H1 (cell line): Measurements from ENCODE around the gene DCTN2. TPM values are rescaled to one million over a fixed set of nuclear protein-coding genes. Genes with fewer than 3 reads are reported as not detected.

Source experiments
- CTCF ChIA-PET: fragments of 300-600 bp; sonication (Branson Sonifier 250); formaldehyde crosslinking; loops from one replicate; lab custom pipeline; 2021; ENCODE audit not compliant: partially characterized antibody; lab: Charles Lee
- POLR2A ChIA-PET: fragments of 300-600 bp; sonication (Branson Sonifier 250); formaldehyde crosslinking; loops from one replicate; lab custom pipeline; 2021; ENCODE audit warnings: inconsistent platforms; ENCODE audit not compliant: partially characterized antibody; lab: Charles Lee
- DNase-seq, 2 experiments: peaks; one replicate each; pipeline versions ENCODE4 v3.0.0 to v3.0.0-alpha.2; 2010 to 2022; ENCODE audit warnings: low spot score in 2 of 2, low read depth in 1 of 2, mixed read lengths in 1 of 2
- FAIRE-seq: peaks from 2 replicates; lab custom pipeline; 2011; peaks lifted over from hg19 to GRCh38; lab: Jason Lieb, UNC
- H2AFZ ChIP-seq: 2 replicates; pipeline ENCODE4 v1.8.1; 2012; ENCODE audit warnings: low read length, inconsistent platforms
- H2AK5ac ChIP-seq: 2 replicates; pipeline ENCODE4 v1.6.1; 2013; ENCODE audit warnings: low read depth, low read length
- H2BK120ac ChIP-seq: replicated peaks from 2 replicates; pipeline ENCODE3; 2013; ENCODE audit warnings: low read depth, low read length, inconsistent platforms
- H2BK12ac ChIP-seq: 2 replicates; pipeline ENCODE4 v1.6.1; 2013; ENCODE audit warnings: low read depth, low read length
- H2BK15ac ChIP-seq: 2 replicates; pipeline ENCODE4 v1.6.1; 2013; ENCODE audit warnings: low read length
- H2BK20ac ChIP-seq: 2 replicates; pipeline ENCODE4 v1.6.1; 2013; ENCODE audit warnings: low read length
- H2BK5ac ChIP-seq: 2 replicates; pipeline ENCODE4 v1.6.1; 2013; ENCODE audit warnings: low read depth, low read length
- H3K14ac ChIP-seq: 2 replicates; pipeline ENCODE4 v1.6.1; 2013; ENCODE audit warnings: inconsistent platforms; ENCODE audit not compliant: insufficient read length
- H3K18ac ChIP-seq: 2 replicates; pipeline ENCODE4 v1.6.1; 2013; ENCODE audit warnings: low read length; ENCODE audit errors: extremely low read depth
- H3K23ac ChIP-seq: 2 replicates; pipeline ENCODE4 v1.6.1; 2013; ENCODE audit warnings: inconsistent platforms; ENCODE audit not compliant: insufficient read length
- H3K23me2 ChIP-seq: 2 replicates; pipeline ENCODE4 v1.6.1; 2013; ENCODE audit warnings: low read depth, low read length
- H3K27ac ChIP-seq: 2 replicates; pipeline ENCODE4 v1.6.1; 2011; ENCODE audit warnings: low read depth, low read length, inconsistent platforms
- H3K27me3 ChIP-seq, 4 experiments: replicated peaks in 1 of 4; 1 replicate in 1 of 4; 2 replicates in 3 of 4; pipeline versions ENCODE4 v1.6.1 to v1.8.1; 2011 to 2013; ENCODE audit warnings: low read length in 3 of 4, mild to moderate bottlenecking in 3 of 4, inconsistent platforms in 2 of 4, mixed read lengths in 2 of 4, moderate library complexity in 1 of 4; ENCODE audit not compliant: control insufficient read depth in 3 of 4, insufficient read depth in 3 of 4; ENCODE audit errors: extremely low read depth in 1 of 4
- H3K36me3 ChIP-seq, 4 experiments: 2 replicates each; pipeline versions ENCODE4 v1.6.1 to v1.8.1; 2011 to 2013; ENCODE audit warnings: mild to moderate bottlenecking in 4 of 4, low read length in 3 of 4, moderate library complexity in 2 of 4, control low read depth in 1 of 4, inconsistent platforms in 1 of 4; ENCODE audit not compliant: insufficient read depth in 4 of 4, control insufficient read depth in 2 of 4
- H3K4ac ChIP-seq: replicated peaks from 2 replicates; pipeline ENCODE3; 2013; ENCODE audit warnings: low read length, low read depth, mixed read lengths, inconsistent platforms; ENCODE audit not compliant: insufficient read length
- H3K4me1 ChIP-seq, 4 experiments: replicated peaks in 1 of 4; 1 replicate in 1 of 4; 2 replicates in 3 of 4; pipeline versions ENCODE4 v1.6.1 to v1.8.1; 2011 to 2013; ENCODE audit warnings: low read length in 3 of 4, inconsistent platforms in 2 of 4, mixed read lengths in 1 of 4; ENCODE audit not compliant: insufficient read depth in 4 of 4, control insufficient read depth in 3 of 4
- H3K4me2 ChIP-seq, 2 experiments: 2 replicates each; pipeline versions ENCODE4 v1.6.1 to v1.8.1; 2011 to 2013; ENCODE audit warnings: low read depth in 2 of 2, low read length in 2 of 2, control low read depth in 1 of 2, inconsistent platforms in 1 of 2, mild to moderate bottlenecking in 1 of 2; ENCODE audit not compliant: insufficient read depth in 1 of 2
- H3K4me3 ChIP-seq, 4 experiments: fragments of 200-600, 300-600 bp in 1 of 4; sonication (generic), shearing (Covaris generic), sonication (Bioruptor Twin) in 1 of 4; 2 replicates each; pipeline versions ENCODE4 v1.5.1 to v1.8.1; 2011 to 2016; ENCODE audit warnings: low read length in 4 of 4, low read depth in 3 of 4, control low read depth in 2 of 4, inconsistent platforms in 2 of 4, mild to moderate bottlenecking in 2 of 4, mixed read lengths in 1 of 4, moderate library complexity in 1 of 4; ENCODE audit not compliant: insufficient read depth in 2 of 4; ENCODE audit errors: extremely low read depth in 1 of 4
- H3K56ac ChIP-seq: replicated peaks from 2 replicates; pipeline ENCODE3; 2013; ENCODE audit warnings: low read depth, mild to moderate bottlenecking, mixed read lengths, low read length, inconsistent platforms; ENCODE audit not compliant: insufficient read length
- H3K79me1 ChIP-seq: 2 replicates; pipeline ENCODE4 v1.6.1; 2013; ENCODE audit warnings: low read depth, low read length, control low read depth
- H3K79me2 ChIP-seq, 2 experiments: 2 replicates each; pipeline versions ENCODE4 v1.6.1 to v1.8.1; 2012 to 2013; ENCODE audit warnings: low read length in 2 of 2, mild to moderate bottlenecking in 2 of 2, inconsistent platforms in 1 of 2; ENCODE audit not compliant: insufficient read depth in 2 of 2, control insufficient read depth in 1 of 2
- H3K9ac ChIP-seq, 4 experiments: replicated peaks in 1 of 4; 1 replicate in 1 of 4; 2 replicates in 3 of 4; pipeline versions ENCODE4 v1.6.1 to v1.8.1; 2011 to 2013; ENCODE audit warnings: low read depth in 3 of 4, low read length in 3 of 4, control low read depth in 2 of 4, mild to moderate bottlenecking in 2 of 4, moderate library complexity in 2 of 4, inconsistent platforms in 1 of 4; ENCODE audit errors: extremely low read depth in 1 of 4
- H3K9me3 ChIP-seq, 2 experiments: 2 replicates each; pipeline versions ENCODE4 v1.6.1 to v1.8.1; 2012 to 2013; ENCODE audit warnings: mild to moderate bottlenecking in 2 of 2, moderate library complexity in 2 of 2, control low read depth in 1 of 2, inconsistent platforms in 1 of 2, low read depth in 1 of 2, low read length in 1 of 2, mixed read lengths in 1 of 2; ENCODE audit not compliant: insufficient read depth in 2 of 2
- H4K20me1 ChIP-seq, 2 experiments: replicated peaks in 1 of 2; 2 replicates each; pipeline versions ENCODE3 to v1.8.1; 2011 to 2013; ENCODE audit warnings: inconsistent platforms in 2 of 2, low read length in 2 of 2, mild to moderate bottlenecking in 1 of 2; ENCODE audit not compliant: insufficient read depth in 2 of 2, control insufficient read depth in 1 of 2
- H4K5ac ChIP-seq: 2 replicates; pipeline ENCODE4 v1.6.1; 2013; ENCODE audit warnings: low read length, low read depth, mixed read lengths, inconsistent platforms; ENCODE audit not compliant: insufficient read length
- H4K8ac ChIP-seq: 2 replicates; pipeline ENCODE4 v1.8.0; 2013; ENCODE audit warnings: mild to moderate bottlenecking, moderate library complexity, low read length, inconsistent platforms; ENCODE audit not compliant: insufficient read depth; ENCODE audit errors: extremely low read depth
- H4K91ac ChIP-seq: replicated peaks from 2 replicates; pipeline ENCODE3; 2013; ENCODE audit warnings: low read length, mixed read lengths, inconsistent platforms; ENCODE audit not compliant: insufficient read length
- BRCA1 ChIP-seq: IDR thresholded peaks from 2 replicates; pipeline ENCODE4 v1.6.1; 2012; ENCODE audit warnings: low read depth, low read length, improper control_type of control experiment
- CTBP2 ChIP-seq: IDR thresholded peaks from 2 replicates; pipeline ENCODE4 v1.7.0; 2011; ENCODE audit warnings: borderline replicate concordance, mild to moderate bottlenecking, moderate library complexity, mixed read lengths, low read length; ENCODE audit not compliant: insufficient read depth, insufficient read length
- EP300 ChIP-seq, 2 experiments: IDR thresholded peaks; 1 replicate in 1 of 2; 2 replicates in 1 of 2; pipeline ENCODE4 v1.6.1; 2011 to 2012; ENCODE audit warnings: low read depth in 2 of 2, low read length in 2 of 2, mild to moderate bottlenecking in 2 of 2, borderline replicate concordance in 1 of 2, inconsistent platforms in 1 of 2, moderate library complexity in 1 of 2
- FOSL1 ChIP-seq: IDR thresholded peaks from 2 replicates; pipeline ENCODE4 v1.6.1; 2011; ENCODE audit warnings: mild to moderate bottlenecking, low read depth, low read length, moderate library complexity; ENCODE audit not compliant: insufficient read depth
- JUND ChIP-seq: IDR thresholded peaks from 2 replicates; pipeline ENCODE4 v1.6.1; 2011; ENCODE audit warnings: mild to moderate bottlenecking, improper control_type of control experiment, low read length
- MAFK ChIP-seq: IDR thresholded peaks from 2 replicates; pipeline ENCODE4 v1.6.1; 2012; ENCODE audit warnings: low read depth, mild to moderate bottlenecking, improper control_type of control experiment, low read length
- NANOG ChIP-seq: IDR thresholded peaks from 2 replicates; pipeline ENCODE4 v1.6.1; 2011; ENCODE audit warnings: low read length, low read depth, mild to moderate bottlenecking, inconsistent platforms; ENCODE audit not compliant: insufficient read depth, poor library complexity, severe bottlenecking
- PHF8 ChIP-seq: fragments of 200-600 bp; sonication (generic); conservative IDR thresholded peaks from 2 replicates; pipeline ENCODE4 v1.7.1; 2012; ENCODE audit warnings: low read depth, mild to moderate bottlenecking, inconsistent platforms, low read length, moderate library complexity
- RAD21 ChIP-seq, 2 experiments: IDR thresholded peaks in 1 of 2; conservative IDR thresholded peaks in 1 of 2; 2 replicates each; pipeline ENCODE4 v1.6.1; 2011; ENCODE audit warnings: low read depth in 2 of 2, low read length in 2 of 2, improper control_type of control experiment in 1 of 2, inconsistent platforms in 1 of 2, mild to moderate bottlenecking in 1 of 2, moderate library complexity in 1 of 2
- SIX5 ChIP-seq: IDR thresholded peaks from 2 replicates; pipeline ENCODE4 v1.6.1; 2011; ENCODE audit warnings: mild to moderate bottlenecking, low read depth, low read length
- WGBS, 2 experiments: shearing (Covaris generic) in 1 of 2; methylation state at CpG; one replicate each; pipeline versions ENCODE4 v1.1.6 to v1.1.7; 2013 to 2015; ENCODE audit warnings: low lambda C conversion rate in 2 of 2, mixed read lengths in 2 of 2, inconsistent platforms in 1 of 2, low coverage in 1 of 2, missing lambda C conversion rate in 1 of 2; ENCODE audit not compliant: insufficient replicate concordance in 2 of 2, insufficient coverage in 1 of 2, insufficient read length in 1 of 2; ENCODE audit errors: extremely low coverage in 1 of 2, missing lambda C conversion rate in 1 of 2; 5-methylcytosine and 5-hydroxymethylcytosine counted together
- polyA plus RNA-seq, 7 experiments: library from polyadenylated mRNA; depleted of rRNA in 3 of 7; stranded (reverse) in 5 of 7; unstranded in 2 of 7; fragments of >200 nt in 5 of 7; fragments of 200-250 nt in 2 of 7; gene quantifications; 1 replicate in 5 of 7; 2 replicates in 1 of 7; 4 replicates in 1 of 7; pipeline versions ENCODE4 v1.2.1 to v1.2.3, GENCODE V29; 2011 to 2013; ENCODE audit warnings: missing spikeins in 2 of 7, mixed read lengths in 2 of 7
- total RNA-seq: library from RNA; stranded (reverse); fragmentation: NEBNext Ultra II Directional; extraction: Animal tissue kit (Norgen Biotek cat#: 25700); gene quantifications from 2 replicates; pipeline ENCODE4 v1.2.1, GENCODE V29; 2021
- TF ChIP-seq, protein P1 (sequence below): IDR thresholded peaks from 2 replicates; pipeline ENCODE4 v1.6.1; 2011; ENCODE audit warnings: low read depth, mild to moderate bottlenecking, low read length; ENCODE audit not compliant: insufficient read depth

DCTN2 gene
- total and polyA plus RNA-seq, 2 of the 8 experiments (the other 6 are each of a cell fraction or from before 2014, with no cell fraction given), result 90.3 to 91.9 TPM

- no peak overlapping the region for H3K9ac ChIP-seq
- DNase-seq (no peak), FAIRE-seq (no peak)
- 90% methylated on average over 2 of the region's 2 CpGs; no CpG with 5 or more reads in 1 of the 2 experiments for WGBS, 2 experiments
- peaks cover 2 to 16% (median 8%) of the 10 kb centered on the region in 4 experiments; a peak in 6 of 7 replicates for H3K4me1 ChIP-seq
- H2BK5ac ChIP-seq, result no peak overlapping the region
- H3K79me2 ChIP-seq, result peaks cover 0 to 38% of the 10 kb centered on the region in 2 experiments; a peak in 2 of 4 replicates
- H4K20me1 ChIP-seq, result peaks cover 7 to 9% of the 10 kb centered on the region in 2 experiments
- no peak overlapping the region for H3K23ac ChIP-seq
- H3K9me3 ChIP-seq, result no peaks in the 10 kb centered on the region
- H3K4me3 ChIP-seq, result no peak overlapping the region
- no peak overlapping the region for H3K56ac ChIP-seq
- no peak overlapping the region for H4K91ac ChIP-seq
- no peaks in the 10 kb centered on the region for H3K27me3 ChIP-seq
- no peak overlapping the region for H2BK15ac ChIP-seq
- CTCF ChIA-PET, result interaction anchor here (0.7 to 1.4 kb wide), 4 partner anchors 19 to 341 kb away, joined by 3 to 4 read pairs (median 3); no protein-coding TSS in a partner anchor
- H3K4ac ChIP-seq, result no peak overlapping the region
- peaks cover 10% of the 10 kb centered on the region for H3K79me1 ChIP-seq
- no peak overlapping the region for H2BK12ac ChIP-seq
- no peak overlapping the region for H3K27ac ChIP-seq
- no peak overlapping the region for H2BK20ac ChIP-seq
- H2BK120ac ChIP-seq, result no peak overlapping the region
- no peak overlapping the region for H3K4me2 ChIP-seq
- POLR2A ChIA-PET, result interaction anchor here (0.7 to 2.5 kb wide), 3 partner anchors 14 to 26 kb away, joined by 3 to 6 read pairs (median 3); no protein-coding TSS in a partner anchor
- H2AK5ac ChIP-seq, result no peak overlapping the region
- H2AFZ ChIP-seq, result no peak overlapping the region
- H3K23me2 ChIP-seq, result peaks cover 12% of the 10 kb centered on the region
- H4K5ac ChIP-seq, result no peak overlapping the region
- no peak overlapping the region for H4K8ac ChIP-seq
- H3K36me3 ChIP-seq, result no peaks in the 10 kb centered on the region; a peak in 1 of 8 replicates
- no peak overlapping the region for H3K18ac ChIP-seq
- no peak overlapping the region for H3K14ac ChIP-seq
- no peak for TF ChIP-seq RAD21 (IDR thresholded peaks at IDR 0.05 in 1 of 2, conservative IDR thresholded peaks at IDR 0.05 in 1 of 2; ENCODE audit: low read depth in 2 of 2, low read length in 2 of 2)
- no peak for TF ChIP-seq CTBP2
- TF ChIP-seq MAFK, result no peak
- no peak for TF ChIP-seq SIX5
- TF ChIP-seq, protein P1, sequence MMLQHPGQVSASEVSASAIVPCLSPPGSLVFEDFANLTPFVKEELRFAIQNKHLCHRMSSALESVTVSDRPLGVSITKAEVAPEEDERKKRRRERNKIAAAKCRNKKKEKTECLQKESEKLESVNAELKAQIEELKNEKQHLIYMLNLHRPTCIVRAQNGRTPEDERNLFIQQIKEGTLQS, result no peak
- TF ChIP-seq JUND, result no peak
- no peak for TF ChIP-seq BRCA1
- no peak for TF ChIP-seq PHF8
- no peak for TF ChIP-seq FOSL1
- TF ChIP-seq EP300 (IDR thresholded peaks at IDR 0.05; ENCODE audit: borderline replicate concordance in 1 of 2, low read depth in 2 of 2, low read length in 2 of 2), result no peak
- no peak for TF ChIP-seq NANOG
Measured at GRCh38 chr12:57554453-57554852, 7.5 kb upstream of the DCTN2 start.
